Hepatocyte (in vitro differentiated cells): ENCODE results near the gene GNAL. TPM values are rescaled to one million over a fixed set of nuclear protein-coding genes. Genes with fewer than 3 reads are reported as not detected.

ENCODE experiments used
- DNase-seq: peaks from one replicate; pipeline ENCODE4 v3.0.0-alpha.2; 2016; ENCODE audit warnings: low spot score
- H2AFZ ChIP-seq: fragments of 200-600 bp; sonication (generic); 2 replicates; pipeline ENCODE4 v1.6.0; 2016; ENCODE audit warnings: antibody characterized with exemption, mild to moderate bottlenecking
- H3K27ac ChIP-seq: fragments of 200-600 bp; sonication (generic); 2 replicates; pipeline ENCODE4 v1.5.1; 2016; ENCODE audit warnings: mild to moderate bottlenecking
- H3K27me3 ChIP-seq: fragments of 200-600 bp; sonication (generic); 2 replicates; pipeline ENCODE4 v1.6.1; 2016
- H3K36me3 ChIP-seq: fragments of 200-600 bp; sonication (generic); replicated peaks from 2 replicates; pipeline ENCODE4 v1.5.1; 2016; ENCODE audit warnings: low read depth; ENCODE audit not compliant: insufficient read depth
- H3K4me1 ChIP-seq: fragments of 200-600 bp; sonication (generic); 2 replicates; pipeline ENCODE4 v1.5.1; 2016; ENCODE audit warnings: mild to moderate bottlenecking, moderate library complexity; ENCODE audit not compliant: insufficient read depth
- H3K4me2 ChIP-seq: fragments of 200-600 bp; sonication (generic); 2 replicates; pipeline ENCODE4 v1.6.0; 2016
- H3K4me3 ChIP-seq: fragments of 200-600 bp; sonication (generic); 2 replicates; pipeline ENCODE4 v1.5.1; 2016; ENCODE audit warnings: mild to moderate bottlenecking
- H3K79me2 ChIP-seq: fragments of 200-600 bp; sonication (generic); 2 replicates; pipeline ENCODE4 v1.6.0; 2017; ENCODE audit warnings: mild to moderate bottlenecking
- H3K9me2 ChIP-seq: fragments of 200-600 bp; sonication (generic); replicated peaks from 2 replicates; pipeline ENCODE4 v1.6.0; 2017; ENCODE audit warnings: mild to moderate bottlenecking; ENCODE audit not compliant: insufficient read depth
- H3K9me3 ChIP-seq: fragments of 200-600 bp; sonication (generic); 2 replicates; pipeline ENCODE4 v1.5.1; 2016; ENCODE audit warnings: low read depth, mild to moderate bottlenecking
- H4K20me1 ChIP-seq: fragments of 200-600 bp; sonication (generic); 2 replicates; pipeline ENCODE4 v1.6.0; 2016; ENCODE audit warnings: mild to moderate bottlenecking; ENCODE audit not compliant: insufficient read depth, poor library complexity, severe bottlenecking
- CTCF ChIP-seq: fragments of 200-600 bp; sonication (generic); IDR thresholded peaks from 2 replicates; pipeline ENCODE4 v1.5.1; 2016; ENCODE audit warnings: antibody characterized with exemption, mild to moderate bottlenecking; ENCODE audit not compliant: poor library complexity
- EZH2 ChIP-seq: fragments of 200-600 bp; sonication (generic); IDR thresholded peaks from 2 replicates; pipeline ENCODE4 v1.6.1; 2016; ENCODE audit warnings: antibody characterized with exemption, mild to moderate bottlenecking, borderline replicate concordance
- EZH2phosphoT487 ChIP-seq: fragments of 200-600 bp; sonication (generic); IDR thresholded peaks from one replicate; pipeline ENCODE4 v1.6.1; 2018; ENCODE audit warnings: antibody characterized with exemption, mild to moderate bottlenecking, low read depth, moderate library complexity; ENCODE audit not compliant: unreplicated experiment, severe bottlenecking
- WGBS: methylation state at CpG from one replicate; pipeline ENCODE4 v1.1.6; 2016; ENCODE audit warnings: low lambda C conversion rate; ENCODE audit errors: missing lambda C conversion rate; 5-methylcytosine and 5-hydroxymethylcytosine counted together
- polyA plus RNA-seq: library from polyadenylated mRNA; unstranded; fragments of >200 nt; fragmentation: Nextera tagmentation; extraction: Ambion mirVana; gene quantifications from 2 replicates; pipeline ENCODE4 v1.2.1, GENCODE V29; 2016
- total RNA-seq: library from RNA; depleted of rRNA; stranded (reverse); fragments of >200 nt; gene quantifications from 2 replicates; pipeline ENCODE4 v1.2.3, GENCODE V29; 2014

The GNAL gene
- total and polyA plus RNA-seq, 2 experiments from 2014 or later: 4.4 to 5.2 TPM

GRCh38 chr18:11674119-11674518 lies 14.9 kb upstream of the GNAL start:
- Histone ChIP-seq H3K9me2 (no peaks in the 10 kb centered on the region), H2AFZ (no peak overlapping the region), H3K79me2 (no peaks in the 10 kb centered on the region), H3K4me1 (no peaks in the 10 kb centered on the region), H4K20me1 (no peaks in the 10 kb centered on the region), H3K9me3 (no peaks in the 10 kb centered on the region), H3K4me3 (no peak overlapping the region), H3K36me3 (no peaks in the 10 kb centered on the region), H3K4me2 (no peak overlapping the region), H3K27me3 (peaks cover 8% of the 10 kb centered on the region), H3K27ac (no peak overlapping the region)
- TF ChIP-seq EZH2 (no peak), EZH2phosphoT487 (no peak), CTCF (no peak)
- DNase-seq: no peak
- WGBS: 78% methylated on average over 3 of the region's 3 CpGs

GRCh38 chr18:11676386-11676785 lies 12.7 kb upstream of the GNAL start:
- H3K36me3 ChIP-seq: no peaks in the 10 kb centered on the region
- H2AFZ ChIP-seq: no peak overlapping the region
- no peak overlapping the region for H3K4me3 ChIP-seq
- H3K27me3 ChIP-seq: peaks cover 11% of the 10 kb centered on the region
- no peak for TF ChIP-seq CTCF
- no peak for TF ChIP-seq EZH2
- no peak for TF ChIP-seq EZH2phosphoT487
- 88% methylated on average over 10 of the region's 10 CpGs for WGBS
- H4K20me1 ChIP-seq: no peaks in the 10 kb centered on the region
- DNase-seq: no peak
- H3K9me3 ChIP-seq: no peaks in the 10 kb centered on the region
- H3K79me2 ChIP-seq: no peaks in the 10 kb centered on the region
- no peak overlapping the region for H3K4me2 ChIP-seq
- H3K4me1 ChIP-seq: no peaks in the 10 kb centered on the region
- H3K9me2 ChIP-seq: no peaks in the 10 kb centered on the region
- no peak overlapping the region for H3K27ac ChIP-seq

- Histone ChIP-seq H3K79me2 (no peaks in the 10 kb centered on the region), H2AFZ (no peak overlapping the region), H3K36me3 (no peaks in the 10 kb centered on the region), H3K4me1 (no peaks in the 10 kb centered on the region), H4K20me1 (no peaks in the 10 kb centered on the region), H3K9me3 (no peaks in the 10 kb centered on the region), H3K27me3 (peaks cover 11% of the 10 kb centered on the region), H3K9me2 (no peaks in the 10 kb centered on the region), H3K4me2 (no peak overlapping the region), H3K27ac (no peak overlapping the region), H3K4me3 (no peak overlapping the region)
- DNase-seq: no peak
- 79% methylated on average over 6 of the region's 6 CpGs for WGBS
- TF ChIP-seq EZH2 (no peak), CTCF (no peak), EZH2phosphoT487 (no peak)
Observed at GRCh38 chr18:11676867-11677266, 12.2 kb upstream of the GNAL start.

GRCh38 chr18:11678211-11678610 lies 10.9 kb upstream of the GNAL start:
- H2AFZ ChIP-seq: no peak overlapping the region
- no peaks in the 10 kb centered on the region for H3K9me2 ChIP-seq
- no peaks in the 10 kb centered on the region for H3K79me2 ChIP-seq
- H3K4me2 ChIP-seq: no peak overlapping the region
- H3K4me1 ChIP-seq: no peaks in the 10 kb centered on the region
- DNase-seq: no peak
- H3K27me3 ChIP-seq: peaks cover 12% of the 10 kb centered on the region
- WGBS: 96% methylated on average over 3 of the region's 3 CpGs
- no peak overlapping the region for H3K4me3 ChIP-seq
- H3K27ac ChIP-seq: no peak overlapping the region
- no peaks in the 10 kb centered on the region for H4K20me1 ChIP-seq
- no peaks in the 10 kb centered on the region for H3K9me3 ChIP-seq
- TF ChIP-seq CTCF (no peak), EZH2phosphoT487 (no peak), EZH2 (no peak)
- no peaks in the 10 kb centered on the region for H3K36me3 ChIP-seq
